ENCODE results near the gene PLPP4.

The PLPP4 gene

DNA sequence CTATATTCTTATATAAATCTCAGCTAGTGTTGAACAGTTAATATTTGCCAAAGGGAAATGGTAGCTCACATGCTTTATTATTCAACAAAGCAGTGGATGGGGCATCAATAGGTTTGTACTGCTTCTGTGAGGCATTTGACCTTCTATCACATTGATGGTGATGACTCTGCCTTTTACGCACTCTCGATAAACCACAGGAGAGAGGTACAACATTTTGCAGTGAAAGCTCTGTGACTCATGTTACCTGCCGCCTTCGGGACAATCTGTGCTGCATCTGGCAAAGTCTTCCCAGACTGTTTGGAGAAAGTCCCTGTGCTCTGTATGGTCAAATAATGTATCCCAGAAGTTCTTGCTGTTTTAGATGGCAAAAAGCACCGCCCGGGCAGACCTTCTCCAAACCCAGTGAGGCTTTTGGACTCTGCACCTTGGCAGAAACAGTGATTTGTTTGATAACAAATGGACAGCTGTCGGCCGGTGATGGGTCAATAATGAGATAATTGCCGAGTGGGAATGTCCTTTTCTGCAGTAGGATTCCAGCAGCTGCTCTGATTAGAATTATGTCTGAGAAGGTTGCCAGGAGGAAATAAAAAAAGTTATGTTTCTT, 61.0 kb downstream of the PLPP4 start:
- DNase-seq (ENCODE audit: low spot score), result no peak

DNA sequence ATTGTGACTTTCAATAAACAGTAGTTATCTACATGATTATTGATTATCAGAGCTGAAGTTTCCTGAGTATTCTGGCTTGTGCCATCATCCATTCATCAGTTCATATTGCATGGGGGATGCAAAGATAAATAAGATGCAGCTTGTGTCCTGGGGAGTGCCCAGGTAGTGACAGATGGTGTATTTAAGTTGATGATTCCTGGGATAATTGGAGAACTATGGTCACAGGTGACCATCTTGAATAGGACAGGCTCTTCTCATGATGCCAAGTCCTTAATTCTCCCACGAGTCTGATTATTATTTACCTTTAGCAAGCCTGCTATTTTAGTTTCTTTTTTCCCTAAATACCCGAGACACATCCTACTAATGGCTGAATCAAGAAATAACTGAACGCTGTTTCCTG, 64.9 kb downstream of the PLPP4 start:
- no peak for DNase-seq (ENCODE audit: low spot score)

DNA sequence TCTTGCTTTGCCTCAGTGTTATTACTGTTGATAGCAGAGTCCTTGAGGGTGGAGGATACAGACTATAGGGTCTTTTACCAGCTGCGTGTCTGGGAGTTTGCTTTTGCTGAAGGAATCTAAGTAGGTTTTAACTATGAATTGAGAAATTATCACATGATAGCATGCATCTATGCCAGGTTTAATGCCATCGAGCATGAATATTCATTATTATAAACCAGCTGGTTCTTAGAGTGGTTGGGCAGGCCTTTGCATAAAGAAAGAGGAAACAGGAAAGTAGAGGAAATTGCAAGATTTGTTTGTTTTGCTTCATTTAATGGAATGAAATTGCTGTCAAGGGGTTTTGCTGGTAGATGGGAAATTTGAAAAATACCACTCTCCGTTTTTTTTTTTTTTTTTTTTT, 70.7 kb downstream of the PLPP4 start:
- no peak for DNase-seq (ENCODE audit: low spot score)

DNA sequence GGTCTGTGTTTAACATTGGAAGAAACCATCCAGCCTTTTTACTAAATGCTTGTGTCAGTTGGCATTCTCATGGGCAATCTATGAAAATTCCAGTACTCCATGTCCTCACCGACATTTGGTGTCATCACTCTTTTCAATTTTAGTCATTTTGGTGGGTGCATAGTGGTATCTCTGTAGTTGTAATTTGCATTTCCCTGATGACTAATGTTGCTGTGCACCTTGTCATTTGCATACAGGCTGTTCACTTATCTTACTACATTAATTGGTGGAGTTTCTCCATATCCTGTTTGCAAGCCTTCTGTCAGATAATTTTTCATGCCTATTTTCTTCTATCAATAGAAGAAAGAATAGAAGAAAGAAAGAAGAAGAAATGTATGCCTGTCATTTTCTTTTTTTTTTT, 73.7 kb downstream of the PLPP4 start:
- no peak for DNase-seq (ENCODE audit: low spot score)

DNA sequence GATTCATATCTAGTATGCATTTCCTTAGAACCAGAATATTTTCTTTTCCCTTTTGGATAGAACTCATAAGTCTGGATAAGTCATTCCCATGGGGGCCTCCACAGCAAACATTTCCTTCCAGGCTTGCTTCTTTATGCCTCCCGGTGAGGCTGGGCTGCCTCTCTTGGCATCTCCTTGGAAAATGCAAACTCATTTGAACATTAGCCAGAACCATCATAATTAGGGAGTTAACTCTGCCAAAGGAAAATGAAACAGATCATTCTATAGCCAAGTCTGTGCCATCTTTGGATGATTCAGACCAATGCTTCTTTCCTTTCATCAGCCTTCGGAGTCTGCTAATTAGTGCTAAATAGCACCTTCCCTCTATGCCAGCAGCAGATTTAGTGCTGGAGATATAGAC, 81.1 kb downstream of the PLPP4 start:
- no peak for DNase-seq (ENCODE audit: low spot score)

DNA sequence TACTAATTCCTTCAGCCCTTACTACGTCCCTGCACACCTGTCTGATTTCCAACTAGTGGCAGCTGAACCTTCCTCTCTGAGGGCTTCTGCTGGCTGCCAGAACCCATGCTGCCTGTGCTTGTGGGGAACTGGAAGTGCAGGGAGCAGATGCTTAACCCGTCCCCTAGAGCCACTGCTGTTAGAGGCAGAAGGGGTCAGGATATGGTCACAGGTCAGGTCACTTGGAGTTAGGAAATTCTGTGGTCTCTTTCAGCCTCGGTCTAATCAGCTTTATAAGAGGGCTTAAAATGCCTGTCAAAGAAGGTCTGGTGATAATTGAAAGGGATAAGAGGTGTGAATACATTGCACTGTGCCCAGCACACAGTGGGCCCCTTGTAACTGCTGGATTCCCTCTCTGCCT, 82.0 kb downstream of the PLPP4 start:
- no peak for DNase-seq (ENCODE audit: low spot score)

DNA sequence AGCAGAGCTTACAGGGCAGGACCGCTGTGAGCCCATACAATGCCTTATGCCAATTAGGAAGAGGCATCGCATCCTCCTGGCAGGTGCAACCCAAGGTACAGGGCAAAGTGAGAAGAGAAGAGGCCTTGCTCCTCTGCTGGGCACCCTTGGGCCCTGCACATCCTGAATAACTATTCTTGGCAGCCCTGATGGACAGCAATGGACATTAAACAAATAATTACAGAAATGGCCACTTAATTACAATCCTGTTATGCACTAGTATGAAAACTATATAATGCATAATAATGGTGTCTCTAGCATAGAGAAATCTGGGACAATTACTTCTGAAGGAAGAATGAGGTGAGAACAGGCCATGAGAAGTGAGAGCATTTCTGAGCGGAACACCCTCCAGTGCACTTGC, 83.5 kb downstream of the PLPP4 start:
- DNase-seq (ENCODE audit: low spot score), result no peak

DNA sequence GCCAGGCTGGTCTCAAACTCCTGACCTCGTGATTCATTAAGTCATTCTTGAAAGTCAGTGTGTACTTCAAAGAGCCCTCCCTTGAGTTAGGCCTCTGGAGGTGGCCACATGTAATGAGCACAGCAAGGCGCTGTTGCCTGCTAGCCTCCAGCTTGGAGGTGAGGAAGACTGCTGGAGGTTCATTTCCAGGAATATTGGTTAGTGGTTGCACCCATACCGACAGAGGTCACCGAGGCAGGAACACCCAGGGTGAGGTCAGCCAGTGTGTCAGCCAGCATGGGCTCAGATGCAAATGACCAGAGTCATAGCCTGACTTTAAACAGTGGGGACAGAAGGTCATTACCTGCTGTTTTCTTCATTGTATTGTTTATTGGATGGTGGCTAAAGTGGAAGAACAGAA, 85.0 kb downstream of the PLPP4 start:
- DNase-seq (ENCODE audit: low spot score), result no peak

DNA sequence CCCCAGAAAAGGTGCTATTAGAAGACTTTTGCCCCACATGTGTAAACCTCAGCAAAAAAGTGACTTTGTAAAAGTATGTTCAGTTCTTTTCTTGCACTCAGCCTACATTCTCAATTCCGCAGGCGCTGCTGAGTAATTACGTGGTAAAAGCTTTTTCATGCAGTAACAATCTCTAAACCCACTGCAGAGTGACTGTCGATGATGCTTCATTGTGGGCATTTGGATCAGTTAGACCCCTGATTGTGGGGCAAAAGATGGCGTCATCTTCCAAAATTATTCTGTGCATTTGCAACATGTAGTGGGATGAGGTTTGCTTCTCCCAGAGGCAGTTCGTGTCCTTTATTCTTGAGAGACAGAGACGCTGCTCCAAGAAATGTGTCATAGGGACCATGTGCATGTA, 85.6 kb downstream of the PLPP4 start:
- DNase-seq (ENCODE audit: low spot score), result no peak

DNA sequence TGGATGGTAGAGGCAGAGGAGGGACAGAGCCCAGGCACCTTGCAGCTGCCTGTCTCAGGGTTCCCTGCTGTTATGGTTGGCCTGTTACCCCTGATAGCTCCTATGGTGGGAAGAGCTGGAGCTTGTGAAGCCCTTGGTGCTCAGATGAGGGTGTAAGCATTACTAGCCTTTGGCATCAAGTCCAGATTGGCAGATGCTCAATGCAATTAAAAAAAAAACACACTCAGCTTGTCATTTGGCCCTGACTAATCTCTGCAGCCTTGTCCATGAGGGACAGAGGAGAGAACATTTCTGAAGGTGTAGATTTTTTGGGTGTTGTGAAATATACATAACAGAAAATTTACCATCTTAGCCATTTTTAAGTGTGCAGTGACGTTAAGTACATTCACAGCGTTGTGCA, 86.3 kb downstream of the PLPP4 start:
- DNase-seq (ENCODE audit: low spot score), result no peak

DNA sequence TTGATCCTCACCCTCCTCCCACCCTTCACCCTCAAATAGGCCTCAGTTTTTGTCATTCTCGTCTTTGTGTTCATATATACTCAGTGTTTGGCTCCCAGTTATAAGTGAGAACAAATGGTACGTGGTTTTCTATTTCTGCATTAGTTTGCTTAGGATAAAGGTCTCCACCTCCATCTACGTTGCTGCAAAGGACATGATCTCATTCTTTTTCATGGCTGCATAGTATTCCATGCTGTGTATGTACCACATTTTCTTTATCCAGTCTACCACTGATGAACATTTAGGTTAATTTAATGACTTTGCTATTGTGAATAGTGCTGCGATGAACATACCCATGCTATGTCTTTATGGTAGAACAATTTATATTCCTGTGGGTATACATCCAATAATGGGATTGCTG, 91.2 kb downstream of the PLPP4 start:
- no peak for DNase-seq (ENCODE audit: low spot score)

DNA sequence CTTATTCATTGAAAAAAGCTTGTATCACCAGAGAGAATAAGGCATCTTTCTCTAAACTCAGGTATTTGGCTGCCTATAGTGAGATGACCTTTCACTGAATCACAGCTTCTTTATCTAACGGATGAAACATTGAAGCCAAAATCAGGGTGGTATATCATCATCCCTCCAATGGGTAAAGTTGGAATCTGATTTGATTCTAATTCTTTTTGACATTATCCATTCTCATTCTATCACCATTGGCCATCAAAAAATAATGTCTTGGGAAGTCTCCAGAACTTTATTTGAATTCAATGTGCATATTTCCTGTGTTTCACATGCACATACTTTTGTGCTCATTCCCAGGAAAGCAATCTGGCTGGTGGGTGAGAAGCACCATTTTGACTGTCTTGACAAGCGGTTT, 95.2 kb downstream of the PLPP4 start:
- no peak for DNase-seq (ENCODE audit: low spot score)

DNA sequence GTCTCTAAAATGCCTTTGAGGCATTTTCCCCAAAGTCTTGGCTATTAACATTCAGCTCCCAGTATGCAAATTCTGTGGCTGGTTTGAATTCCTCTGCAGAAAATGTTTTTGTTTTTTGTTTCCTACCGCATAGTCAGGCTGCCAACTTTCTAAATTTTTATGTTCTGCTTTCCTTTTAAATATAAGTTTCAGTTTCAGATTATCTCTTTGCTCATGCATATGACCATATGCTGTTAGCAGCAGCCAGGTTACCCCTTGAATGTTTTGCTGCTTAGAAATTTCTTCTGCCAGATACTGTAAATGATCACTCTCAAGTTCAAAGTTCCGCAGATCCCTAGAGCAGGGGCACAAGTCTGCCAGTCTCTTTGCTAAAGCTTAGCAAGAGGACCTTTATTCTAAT, 96.9 kb downstream of the PLPP4 start:
- no peak for DNase-seq (ENCODE audit: low spot score)

DNA sequence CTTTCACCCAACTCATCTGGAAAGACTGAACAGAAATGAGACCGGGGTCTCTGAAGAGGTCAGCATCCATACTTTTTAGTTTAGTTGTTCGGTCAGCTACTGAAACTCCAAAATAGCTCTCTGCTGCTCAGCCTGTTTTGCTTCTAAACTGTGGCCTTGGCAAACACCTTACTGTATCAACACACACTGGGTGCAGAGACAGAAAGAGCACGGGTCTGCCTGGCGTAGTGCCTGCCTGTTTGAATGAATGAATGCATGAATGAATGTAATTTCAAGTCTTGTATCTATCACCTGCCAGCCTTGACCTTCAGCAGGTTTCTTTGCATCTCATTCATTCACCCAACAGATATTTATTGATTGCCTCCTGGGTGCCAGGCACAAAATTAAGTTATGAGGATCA, 98.4 kb downstream of the PLPP4 start:
- DNase-seq (ENCODE audit: low spot score), result no peak

DNA sequence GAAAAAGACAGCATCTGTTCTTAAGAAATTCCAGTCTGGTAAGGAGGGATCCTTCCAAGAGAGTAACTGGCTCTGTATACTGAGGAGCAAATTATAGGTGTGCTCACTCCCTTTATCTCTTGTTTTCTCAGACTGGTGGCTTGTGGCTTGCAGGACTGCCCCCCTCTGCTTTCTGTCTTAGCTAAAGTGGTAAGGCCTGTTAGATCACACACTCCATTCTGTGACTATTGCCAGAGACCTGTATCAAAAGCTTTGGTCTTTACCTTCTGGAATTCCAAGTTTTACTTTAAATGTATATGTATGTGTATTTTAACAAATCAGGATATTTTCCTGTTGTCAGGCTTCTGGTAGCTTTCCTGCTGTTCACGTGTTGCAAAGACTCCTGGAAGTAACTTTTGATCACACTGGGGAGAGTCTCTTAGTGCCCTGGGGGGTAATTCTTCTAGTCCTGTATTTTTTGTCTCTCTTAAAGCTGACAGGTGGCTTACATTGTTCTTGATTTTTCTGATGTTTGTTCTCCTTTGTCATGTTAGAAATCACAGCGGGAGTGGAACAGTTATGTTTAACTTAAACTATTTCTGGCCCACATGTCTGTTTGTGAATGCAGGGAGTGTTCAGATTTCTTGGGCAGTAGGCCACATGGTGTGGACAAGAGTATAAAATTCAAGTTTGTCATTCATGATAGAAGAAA, 99.0 kb downstream of the PLPP4 start:
- DNase-seq (ENCODE audit: low spot score), result no peak

DNA sequence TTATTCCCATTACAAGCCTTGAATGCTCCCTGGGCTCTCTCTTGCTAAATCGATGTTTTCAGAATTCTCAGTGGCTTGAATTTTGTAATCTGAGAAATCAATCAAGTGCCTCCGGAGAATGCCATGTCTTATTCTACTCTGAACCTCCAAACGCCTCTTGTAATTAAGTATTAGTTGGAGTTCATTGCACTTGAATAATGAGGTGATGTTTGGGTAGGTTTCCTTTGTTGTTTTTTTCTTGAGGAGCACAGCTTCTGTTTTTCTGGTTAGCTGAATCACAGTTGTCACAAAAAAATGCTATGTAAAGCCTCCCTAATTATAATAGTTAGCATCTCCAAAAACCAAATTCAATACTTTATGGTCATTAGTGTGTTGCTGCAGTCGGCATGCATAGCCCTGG, 100.3 kb downstream of the PLPP4 start:
- DNase-seq (ENCODE audit: low spot score), result no peak

DNA sequence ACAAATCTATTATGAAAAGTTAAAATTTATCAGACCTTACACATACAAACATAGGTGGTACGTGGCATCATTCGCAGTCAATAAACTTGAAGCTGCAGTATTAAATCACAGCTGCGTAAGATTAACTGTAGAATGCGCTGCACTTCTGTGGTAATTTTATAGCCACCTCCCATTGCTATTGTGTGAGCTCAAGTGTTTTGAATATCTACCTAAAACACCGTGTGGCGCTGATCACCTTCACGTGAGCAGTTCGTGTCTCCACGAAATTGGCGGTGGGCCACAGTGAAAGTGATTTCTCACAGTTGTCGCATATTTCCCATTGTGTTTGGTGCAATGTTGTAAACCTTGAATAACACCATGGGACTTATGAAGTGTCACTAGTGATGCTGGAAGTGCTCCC, 102.8 kb downstream of the PLPP4 start:
- no peak for DNase-seq (ENCODE audit: low spot score)

DNA sequence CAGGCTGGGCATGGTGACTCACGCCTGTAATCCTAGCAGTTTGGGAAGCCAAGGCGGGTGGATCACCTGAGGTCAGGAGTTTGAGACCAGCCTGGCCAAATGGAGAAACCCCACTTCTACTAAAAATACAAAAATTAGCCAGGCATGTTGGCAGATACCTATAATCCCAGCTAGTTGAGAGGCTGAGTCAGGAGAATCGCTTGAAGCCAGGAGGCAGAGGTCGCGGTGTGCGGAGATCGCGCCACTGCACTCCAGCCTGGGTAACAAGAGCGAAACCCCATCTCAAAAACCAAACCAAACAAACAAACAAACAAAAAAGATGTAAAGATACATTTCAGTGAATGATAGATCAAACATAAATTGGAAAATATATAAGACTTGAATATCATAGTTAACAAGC, 105.9 kb downstream of the PLPP4 start:
- no peak for DNase-seq (ENCODE audit: low spot score)

DNA sequence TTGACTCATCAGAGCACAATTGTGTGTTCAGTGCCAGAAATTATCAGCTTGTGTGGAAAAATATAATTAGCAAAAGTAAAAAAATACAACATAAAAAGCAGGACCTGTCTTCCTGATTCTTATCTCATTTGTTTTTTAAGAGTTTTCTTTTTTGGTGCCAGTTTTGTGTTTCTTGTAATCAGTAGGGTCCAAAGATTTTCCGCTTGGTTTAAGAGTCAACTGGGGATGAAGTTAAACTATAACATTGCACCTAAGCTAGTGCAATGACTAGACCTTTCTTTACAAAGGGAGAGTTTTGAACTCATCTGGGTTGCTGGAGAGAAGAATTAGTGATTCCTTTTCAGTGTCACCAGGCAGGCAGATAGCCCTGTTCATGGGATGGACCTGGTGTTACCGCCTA, 113.4 kb downstream of the PLPP4 start:
- DNase-seq (ENCODE audit: low spot score), result no peak

DNA sequence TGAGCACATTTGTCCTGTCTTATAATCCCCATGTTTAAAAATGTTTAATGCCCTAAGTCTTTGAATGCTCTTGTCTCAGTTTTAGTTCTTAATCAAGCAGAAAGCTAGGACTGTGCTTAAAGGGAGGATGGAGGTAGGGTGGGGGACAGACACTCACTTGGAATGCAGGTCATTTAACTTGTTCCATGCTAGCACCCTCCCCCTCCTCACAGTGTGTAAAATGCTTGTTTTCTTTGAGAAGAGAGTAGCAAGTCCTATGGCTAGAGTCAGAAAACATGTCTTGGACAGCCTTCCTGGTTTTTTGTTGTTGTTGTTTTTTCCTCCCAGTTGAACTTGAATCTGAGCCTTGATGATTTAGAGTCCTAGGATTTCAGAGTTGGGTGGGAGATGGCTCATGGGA, 114.2 kb downstream of the PLPP4 start:
- DNase-seq (ENCODE audit: low spot score), result no peak

DNA sequence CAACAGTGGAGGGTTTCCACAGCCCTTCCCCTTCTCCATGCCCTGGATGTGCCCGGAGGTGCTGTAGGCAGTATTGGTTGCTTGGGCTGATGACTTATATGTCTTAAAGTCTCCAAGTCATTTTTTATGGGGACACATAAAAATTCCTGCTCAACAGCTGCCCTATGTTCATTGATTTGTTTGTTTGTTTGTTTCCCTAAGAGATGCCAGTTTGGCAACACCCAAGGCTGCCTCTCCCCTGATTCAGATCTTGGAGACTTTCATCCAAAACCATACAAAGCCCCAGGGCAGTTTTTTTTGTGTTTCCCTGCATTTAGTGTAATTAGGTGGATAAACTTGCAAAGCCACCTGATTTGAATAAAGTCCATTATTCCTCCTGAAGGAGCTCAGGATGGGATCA, 115.3 kb downstream of the PLPP4 start:
- no peak for DNase-seq (ENCODE audit: low spot score)

DNA sequence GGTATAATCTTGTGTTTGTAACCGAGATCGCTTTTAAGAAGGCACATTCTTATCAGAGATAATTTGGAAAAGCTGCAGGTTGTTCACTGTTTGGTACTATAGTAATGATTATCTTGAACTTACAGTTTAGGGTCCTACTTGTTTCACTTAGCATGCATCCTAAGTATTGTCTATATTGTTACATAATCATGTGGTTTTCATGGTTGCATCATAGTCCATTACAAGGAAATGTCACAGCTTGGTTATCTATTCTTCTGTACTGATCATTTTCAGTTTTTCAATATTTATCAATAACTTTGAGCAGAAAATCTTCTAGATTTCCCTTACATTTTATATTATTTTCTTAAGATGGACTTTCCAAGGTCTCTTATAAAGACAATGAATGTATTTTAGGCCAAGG, 116.3 kb downstream of the PLPP4 start:
- no peak for DNase-seq (ENCODE audit: low spot score)

DNA sequence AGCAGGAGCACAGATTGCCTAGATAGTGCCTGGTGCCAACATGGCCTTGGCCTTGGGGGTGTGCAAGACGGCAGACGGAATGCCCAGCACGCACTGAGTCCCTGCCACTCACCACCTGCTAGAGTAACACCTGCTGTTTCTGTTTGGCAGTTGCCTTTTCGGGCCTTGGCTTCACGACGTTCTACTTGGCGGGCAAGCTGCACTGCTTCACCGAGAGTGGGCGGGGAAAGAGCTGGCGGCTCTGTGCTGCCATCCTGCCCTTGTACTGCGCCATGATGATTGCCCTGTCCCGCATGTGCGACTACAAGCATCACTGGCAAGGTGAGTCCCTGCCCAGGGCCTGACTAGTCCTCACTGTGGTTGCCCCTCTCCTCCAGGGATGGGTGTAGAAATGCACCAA, 118.0 kb downstream of the PLPP4 start:
- no peak for DNase-seq (ENCODE audit: low spot score)

DNA sequence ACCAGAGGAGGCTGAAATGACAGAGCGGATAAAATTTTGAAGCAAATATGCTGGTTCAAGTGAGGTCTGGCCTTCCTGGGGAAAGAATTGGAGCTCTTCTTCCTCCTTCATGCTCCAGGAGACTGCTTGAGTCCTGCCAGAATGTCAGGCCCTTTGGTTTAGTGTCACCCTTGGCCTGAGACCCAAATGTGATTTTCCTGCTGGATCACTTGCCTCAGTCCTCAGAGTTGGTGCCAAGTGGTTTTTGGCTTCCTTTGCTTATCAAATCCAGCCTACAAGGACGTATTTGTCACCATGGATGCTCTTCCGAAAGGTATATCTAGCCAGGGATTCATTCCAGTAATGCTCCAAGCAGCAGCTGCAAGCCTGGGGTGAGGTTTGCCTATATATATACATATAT, 118.4 kb downstream of the PLPP4 start:
- DNase-seq (ENCODE audit: low spot score), result no peak
